ENCODE measurements around the gene ZC3H10.
A peak's percentile ranks its signal among the peaks of the same experiment; 100 is the strongest.
"Not testable (repeated sequence)": the region's sequence is repeated elsewhere in the genome, so short reads cannot be mapped to it uniquely, and the experiment has no call there.

The ZC3H10 gene

GRCh38 chr12:56154818-56155217, 36.8 kb downstream of the ZC3H10 start:
- DNase-seq (ENCODE audit: low spot score): no peak

GRCh38 chr12:56155256-56155845, 37.3 kb downstream of the ZC3H10 start:
- DNase-seq (ENCODE audit: low spot score): no peak

- DNase-seq (ENCODE audit: low spot score): not testable (repeated sequence)
These were observed 38.6 kb downstream of the ZC3H10 start for GRCh38 chr12:56156464-56157200.

GRCh38 chr12:56157201-56158028, 39.3 kb downstream of the ZC3H10 start:
- peak; percentile 62 for DNase-seq (ENCODE audit: low spot score)

- peak; percentile 98 for DNase-seq (ENCODE audit: low spot score)
These were observed 40.2 kb downstream of the ZC3H10 start, which contains the start of gene MYL6 for GRCh38 chr12:56158029-56158925. TSS of gene MYL6 (plus strand) at chr12:56158359. CDS start at chr12:56158402, 43 bp downstream.

- peak; percentile 38 for DNase-seq (ENCODE audit: low spot score)
These were observed 40.9 kb downstream of the ZC3H10 start for GRCh38 chr12:56158926-56159461.

- DNase-seq (ENCODE audit: low spot score): no peak
These were observed 41.6 kb downstream of the ZC3H10 start for GRCh38 chr12:56159482-56160192.

GRCh38 chr12:56160193-56160763, 42.2 kb downstream of the ZC3H10 start:
- DNase-seq (ENCODE audit: low spot score): no peak

GRCh38 chr12:56160894-56161689, 43.0 kb downstream of the ZC3H10 start:
- DNase-seq (ENCODE audit: low spot score): no peak

- no peak for DNase-seq (ENCODE audit: low spot score)
These were observed 43.8 kb downstream of the ZC3H10 start for GRCh38 chr12:56161690-56162351.

- no peak for DNase-seq (ENCODE audit: low spot score)
These were observed 44.6 kb downstream of the ZC3H10 start for GRCh38 chr12:56162468-56163290.

- DNase-seq (ENCODE audit: low spot score): no peak
These were observed 45.7 kb downstream of the ZC3H10 start for GRCh38 chr12:56163533-56164344.

- no peak for DNase-seq (ENCODE audit: low spot score)
These were observed 46.3 kb downstream of the ZC3H10 start for GRCh38 chr12:56164345-56164729.

GRCh38 chr12:56165369-56165768, 47.3 kb downstream of the ZC3H10 start:
- DNase-seq (ENCODE audit: low spot score): no peak

GRCh38 chr12:56169229-56169759, 51.2 kb downstream of the ZC3H10 start:
- DNase-seq (ENCODE audit: low spot score): no peak

GRCh38 chr12:56172839-56173238, 54.8 kb downstream of the ZC3H10 start:
- DNase-seq (ENCODE audit: low spot score): no peak
